Suprapubic skin (tissue), 3 donors: Measurements from ENCODE around the gene FLG.
"Not testable (repeated sequence)": the region's sequence is repeated elsewhere in the genome, so short reads cannot be mapped to it uniquely, and the experiment has no call there.

Experiments used
- CTCF ChIP-seq, 2 donors: fragments of 200-600 bp in 1 of 2; fragments of 450-650 bp in 1 of 2; sonication (generic) in 1 of 2; IDR thresholded peaks; one replicate each; pipeline ENCODE4 v1.5.1; 2016 to 2019; ENCODE audit warnings: antibody characterized with exemption in 2 of 2, mild to moderate bottlenecking in 1 of 2, moderate library complexity in 1 of 2
- EP300 ChIP-seq: sonication (generic); formaldehyde crosslinking; IDR thresholded peaks from one replicate; pipeline ENCODE4 v1.6.1; 2017; ENCODE audit warnings: antibody characterized with exemption

DNA sequence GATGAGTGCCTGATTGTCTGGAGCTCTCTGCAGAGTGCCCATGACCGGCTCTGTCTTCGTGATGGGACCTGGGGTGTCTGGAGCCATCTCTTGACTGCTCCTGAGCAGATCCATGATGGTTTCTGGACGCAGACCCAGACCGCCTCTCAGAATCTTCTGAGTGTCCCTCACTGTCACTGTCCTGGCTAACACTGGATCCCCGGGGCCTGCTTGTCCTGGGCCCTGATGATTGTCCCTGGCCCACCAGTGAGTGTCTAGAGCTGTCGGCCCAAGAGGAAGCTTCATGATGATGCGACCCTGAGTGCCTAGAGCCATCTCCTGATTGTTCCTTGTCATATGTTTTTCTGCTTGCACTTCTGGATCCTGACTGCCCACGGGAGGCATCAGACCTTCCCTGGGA, 17.1 kb downstream of the FLG start:
- not testable (repeated sequence) for TF ChIP-seq EP300; CTCF (IDR thresholded peaks at IDR 0.05)
